Transverse colon (tissue), 3 donors: ENCODE measurements around the gene TRHDE.

ENCODE experiments used
- CTCF ChIP-seq, 5 experiments: fragments of 200-600 bp in 3 of 5; fragments of 450-650 bp in 2 of 5; sonication (generic) in 3 of 5; IDR thresholded peaks; 1 replicate in 2 of 5; 2 replicates in 3 of 5; pipeline ENCODE4 v1.5.1; 2016 to 2017; ENCODE audit warnings: antibody characterized with exemption in 5 of 5, inconsistent platforms in 3 of 5, mild to moderate bottlenecking in 2 of 5, moderate library complexity in 1 of 5
- EP300 ChIP-seq: sonication (generic); formaldehyde crosslinking; IDR thresholded peaks from one replicate; pipeline ENCODE4 v1.6.1; 2017; ENCODE audit warnings: antibody characterized with exemption, low read depth

DNA sequence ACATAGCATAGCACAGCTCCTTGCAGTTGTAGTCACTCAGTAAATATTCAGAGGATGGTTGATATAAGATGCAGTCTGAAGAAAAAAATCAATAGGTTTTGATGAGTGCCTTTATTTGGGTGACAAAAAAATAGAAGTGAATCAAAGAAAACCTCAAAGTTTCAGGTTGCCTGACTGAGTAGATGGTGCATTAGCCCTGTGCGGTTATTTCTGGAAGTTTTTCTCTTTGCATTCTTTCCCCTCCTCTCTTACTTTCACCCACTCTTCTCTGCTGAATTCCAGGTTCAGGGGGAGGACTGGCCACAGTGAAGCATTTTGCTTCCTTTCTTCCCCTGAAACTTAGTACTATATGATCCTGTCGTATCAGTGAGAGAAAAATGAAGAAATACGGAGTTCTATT is 28.6 kb downstream of the TRHDE start:
- TF ChIP-seq CTCF (IDR thresholded peaks at IDR 0.05): no peak
- TF ChIP-seq EP300: no peak
